HCT116 (cell line): ENCODE measurements around the gene YWHAQ. TPM values are rescaled to one million over a fixed set of nuclear protein-coding genes. Genes with fewer than 3 reads are reported as not detected.
A peak's percentile ranks its signal among the peaks of the same experiment; 100 is the strongest.
"Not testable (repeated sequence)": the region's sequence is repeated elsewhere in the genome, so short reads cannot be mapped to it uniquely, and the experiment has no call there.

Source experiments
- ATAC-seq: fragments of 200-7000 bp; cut with Tn5 transposase; 2 replicates; pipeline ENCODE4 v1.9.1; 2020; ENCODE audit warnings: mild to moderate bottlenecking, moderate library complexity
- BruUV-seq: library from RNA; stranded (reverse); fragments of 400-500 nt; replicated peaks from 2 replicates; lab custom pipeline; 2021; lab: Mats Ljungman, UMichigan
- CTCF ChIA-PET: fragments of 300-600 bp; sonication (Branson Sonifier 250); formaldehyde crosslinking; loops from one replicate; lab custom pipeline; 2021; ENCODE audit warnings: antibody characterized with exemption; lab: Charles Lee
- POLR2A ChIA-PET: fragments of 300-600, 350-600 bp; sonication (Branson Sonifier 250); formaldehyde crosslinking; loops from one replicate; lab custom pipeline; 2021; ENCODE audit warnings: antibody characterized with exemption; lab: Charles Lee
- RAD21 ChIA-PET, 2 experiments: fragments of 300-600 bp; sonication (Branson Sonifier 250); formaldehyde crosslinking; loops; one replicate each; lab custom pipeline; 2023; ENCODE audit warnings: low total read pairs in 2 of 2; ENCODE audit not compliant: uncharacterized antibody in 2 of 2, unreplicated experiment in 2 of 2, low non-redundant PET in 1 of 2; lab: Charles Lee
- DNase-seq: peaks from one replicate; pipeline ENCODE4 v3.0.0-alpha.2; 2010; ENCODE audit warnings: low read depth, low spot score
- H2AFZ ChIP-seq: fragments of 200-600 bp; shearing (Covaris generic), sonication (generic); 2 replicates; pipeline ENCODE4 v1.6.1; 2017; ENCODE audit warnings: low read depth, mixed run types, mixed read lengths, antibody characterized with exemption, low read length; ENCODE audit not compliant: poor library complexity, severe bottlenecking
- H3K27ac ChIP-seq: 2 replicates; pipeline ENCODE4 v1.5.1; 2012; ENCODE audit warnings: low read depth, low read length
- H3K27me3 ChIP-seq: fragments of 200-600 bp; sonication (generic); 2 replicates; pipeline ENCODE4 v1.6.1; 2016; ENCODE audit warnings: mixed run types, low read length, mixed read lengths; ENCODE audit not compliant: insufficient read depth
- H3K36me3 ChIP-seq, 2 experiments: fragments of 200-500 bp in 1 of 2; fragments of 200-600 bp in 1 of 2; sonication (Bioruptor generic) in 1 of 2; sonication (generic) in 1 of 2; 2 replicates each; pipeline versions ENCODE4 v1.5.1 to v1.6.1; 2014 to 2016; ENCODE audit warnings: low read length in 2 of 2, inconsistent platforms in 1 of 2, mixed read lengths in 1 of 2, mixed run types in 1 of 2; ENCODE audit not compliant: insufficient read depth in 2 of 2, control insufficient read depth in 1 of 2
- H3K4me1 ChIP-seq, 2 experiments: fragments of 200-600 bp in 1 of 2; sonication (generic) in 1 of 2; 2 replicates each; pipeline versions ENCODE4 v1.5.1 to v1.6.1; 2012 to 2017; ENCODE audit warnings: low read length in 2 of 2, inconsistent platforms in 1 of 2, mild to moderate bottlenecking in 1 of 2, mixed read lengths in 1 of 2, mixed run types in 1 of 2, moderate library complexity in 1 of 2; ENCODE audit not compliant: insufficient read depth in 2 of 2, control insufficient read depth in 1 of 2
- H3K4me2 ChIP-seq: fragments of 200-600 bp; sonication (generic); 2 replicates; pipeline ENCODE4 v1.6.1; 2017; ENCODE audit warnings: mixed run types, low read length, mixed read lengths
- H3K4me3 ChIP-seq, 2 experiments: fragments of 200-600 bp in 1 of 2; sonication (generic) in 1 of 2; replicated peaks in 1 of 2; 2 replicates each; pipeline ENCODE4 v1.5.1; 2011 to 2016; ENCODE audit warnings: low read length in 2 of 2, control low read depth in 1 of 2, low read depth in 1 of 2, mild to moderate bottlenecking in 1 of 2, mixed read lengths in 1 of 2, mixed run types in 1 of 2
- H3K79me2 ChIP-seq: fragments of 200-600 bp; sonication (generic); 2 replicates; pipeline ENCODE4 v1.6.1; 2017; ENCODE audit warnings: mild to moderate bottlenecking, mixed run types, low read length, moderate library complexity, mixed read lengths; ENCODE audit not compliant: insufficient read depth
- H3K9ac ChIP-seq: fragments of 200-600 bp; sonication (generic); 2 replicates; pipeline ENCODE4 v1.6.1; 2016; ENCODE audit warnings: low read length, mixed read lengths
- H3K9me2 ChIP-seq: fragments of 200-600 bp; sonication (generic), shearing (Covaris generic); 2 replicates; pipeline ENCODE4 v1.6.1; 2017; ENCODE audit warnings: mixed run types, mild to moderate bottlenecking, moderate library complexity; ENCODE audit not compliant: insufficient read depth
- H3K9me3 ChIP-seq, 2 experiments: fragments of 200-500 bp in 1 of 2; fragments of 200-600 bp in 1 of 2; sonication (Bioruptor generic) in 1 of 2; sonication (generic) in 1 of 2; 2 replicates each; pipeline ENCODE4 v1.6.1; 2014 to 2017; ENCODE audit warnings: low read length in 2 of 2, mixed read lengths in 2 of 2, inconsistent platforms in 1 of 2, low read depth in 1 of 2, mild to moderate bottlenecking in 1 of 2, mixed run types in 1 of 2, moderate library complexity in 1 of 2; ENCODE audit not compliant: control insufficient read depth in 1 of 2, insufficient read depth in 1 of 2
- H4K20me1 ChIP-seq: fragments of 200-600 bp; sonication (generic), shearing (Covaris generic); 2 replicates; pipeline ENCODE4 v1.6.1; 2017; ENCODE audit warnings: mixed run types, mild to moderate bottlenecking, moderate library complexity; ENCODE audit not compliant: insufficient read depth
- CBX3 ChIP-seq: IDR thresholded peaks from 2 replicates; pipeline ENCODE4 v1.6.1; 2012; ENCODE audit warnings: low read depth
- CEBPB ChIP-seq: IDR thresholded peaks from 2 replicates; pipeline ENCODE4 v1.6.1; 2012; ENCODE audit warnings: low read depth
- EGR1 ChIP-seq: IDR thresholded peaks from 2 replicates; pipeline ENCODE4 v1.6.1; 2012; ENCODE audit warnings: low read depth
- FOSL1 ChIP-seq: IDR thresholded peaks from 2 replicates; pipeline ENCODE4 v1.6.1; 2012; ENCODE audit warnings: low read depth
- JUND ChIP-seq: IDR thresholded peaks from 2 replicates; pipeline ENCODE4 v1.6.1; 2012
- POLR2A ChIP-seq: IDR thresholded peaks from 2 replicates; pipeline ENCODE4 v1.7.0; 2011; ENCODE audit warnings: borderline replicate concordance; ENCODE audit not compliant: insufficient read depth, insufficient read length; ENCODE audit errors: extremely low read depth
- POLR2AphosphoS5 ChIP-seq: IDR thresholded peaks from 2 replicates; pipeline ENCODE4 v1.6.1; 2011; ENCODE audit warnings: mild to moderate bottlenecking, low read depth, low read length, moderate library complexity
- SIN3A ChIP-seq: IDR thresholded peaks from 2 replicates; pipeline ENCODE4 v1.6.1; 2012; ENCODE audit warnings: low read depth
- SP1 ChIP-seq: IDR thresholded peaks from 2 replicates; pipeline ENCODE4 v1.6.1; 2012; ENCODE audit warnings: low read depth
- intact Hi-C: fragments of 100-400 bp; cut with micrococcal nuclease; formaldehyde crosslinking; loops from 2 replicates; pipeline ENCODE4 v1.10.0; 2022
- total RNA-seq: library from RNA; stranded (reverse); gene quantifications from one replicate; pipeline ENCODE4 v1.2.1, GENCODE V29; 2021; ENCODE audit not compliant: unreplicated experiment
- TF ChIP-seq, protein P1 (sequence below): IDR thresholded peaks from 2 replicates; pipeline ENCODE4 v1.6.1; 2012
- TF ChIP-seq, protein P2 (sequence below): IDR thresholded peaks from 2 replicates; pipeline ENCODE4 v1.6.1; 2012; ENCODE audit warnings: low read depth

The YWHAQ gene
- total RNA-seq, 1 experiment from 2014 or later: 365 TPM

DNA sequence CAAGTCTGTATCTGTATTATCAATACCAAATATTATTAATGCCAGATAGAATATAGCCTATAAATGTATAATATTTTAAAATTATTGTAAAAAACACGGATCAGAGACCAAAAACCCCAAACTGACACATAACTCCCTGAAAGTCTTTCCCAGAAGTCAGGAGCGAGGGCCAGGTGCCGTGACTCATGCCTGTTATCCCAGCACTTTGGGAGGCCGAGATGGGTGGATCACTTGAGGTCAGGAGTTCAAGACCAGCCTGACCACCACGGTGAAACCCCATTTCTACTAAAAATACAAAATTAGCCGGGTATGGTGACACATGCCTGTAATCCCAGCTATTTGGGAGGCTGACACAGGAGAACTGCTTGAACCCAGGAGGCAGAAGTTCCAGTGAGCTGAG is 35.5 kb downstream of the YWHAQ start:
- H3K9ac ChIP-seq: peak overlapping the region; percentile 45
- H2AFZ ChIP-seq, BruUV-seq, H3K9me2 ChIP-seq, CTCF ChIA-PET, intact Hi-C loops, H3K27me3 ChIP-seq, DNase-seq, H4K20me1 ChIP-seq: not testable (repeated sequence)
- H3K4me1 ChIP-seq: peaks cover 41 to 50% of the 10 kb centered on the region in 2 experiments
- peak; percentile 69 for ATAC-seq
- peak overlapping the region; percentile 59 for H3K4me2 ChIP-seq
- H3K9me3 ChIP-seq: peaks cover 3 to 10% of the 10 kb centered on the region in 2 experiments; a peak in 3 of 4 replicates
- H3K4me3 ChIP-seq: peak overlapping the region in 1 of 2 experiments; percentile 34; a peak in 2 of 4 replicates
- H3K36me3 ChIP-seq: peaks cover 2 to 34% of the 10 kb centered on the region in 2 experiments; a peak in 2 of 4 replicates
- ChIA-PET RAD21 (interaction anchor here in 1 of 2 experiments (1.3 kb wide), 1 partner anchor 10 kb away, joined by 3 read pairs; no protein-coding TSS in a partner anchor), POLR2A (interaction anchor here (0.7 to 2.7 kb wide), 4 partner anchors 8 to 39 kb away, joined by 4 to 10 read pairs (median 5); partner anchors contain the start of genes ADAM17 and YWHAQ)
- TF ChIP-seq, protein P1, sequence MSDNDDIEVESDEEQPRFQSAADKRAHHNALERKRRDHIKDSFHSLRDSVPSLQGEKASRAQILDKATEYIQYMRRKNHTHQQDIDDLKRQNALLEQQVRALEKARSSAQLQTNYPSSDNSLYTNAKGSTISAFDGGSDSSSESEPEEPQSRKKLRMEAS: peak; percentile 24; the same call in 1 of the 2 replicates
- TF ChIP-seq SIN3A: 0 out of 2 replicates have a peak, but pooled peaks have one; percentile 39
- TF ChIP-seq CBX3: 0 out of 2 replicates have a peak, but pooled peaks have one; percentile 17
- peak; percentile 55 for TF ChIP-seq FOSL1
- TF ChIP-seq JUND: peak; percentile 48; the same call in 1 of the 2 replicates
- TF ChIP-seq CEBPB: 0 out of 2 replicates have a peak, but pooled peaks have one; percentile 16
- TF ChIP-seq SP1: 0 out of 2 replicates have a peak, but pooled peaks have one; percentile 36
- peak overlapping the region; percentile 78 for H3K27ac ChIP-seq
- peaks cover 100% of the 10 kb centered on the region for H3K79me2 ChIP-seq

DNA sequence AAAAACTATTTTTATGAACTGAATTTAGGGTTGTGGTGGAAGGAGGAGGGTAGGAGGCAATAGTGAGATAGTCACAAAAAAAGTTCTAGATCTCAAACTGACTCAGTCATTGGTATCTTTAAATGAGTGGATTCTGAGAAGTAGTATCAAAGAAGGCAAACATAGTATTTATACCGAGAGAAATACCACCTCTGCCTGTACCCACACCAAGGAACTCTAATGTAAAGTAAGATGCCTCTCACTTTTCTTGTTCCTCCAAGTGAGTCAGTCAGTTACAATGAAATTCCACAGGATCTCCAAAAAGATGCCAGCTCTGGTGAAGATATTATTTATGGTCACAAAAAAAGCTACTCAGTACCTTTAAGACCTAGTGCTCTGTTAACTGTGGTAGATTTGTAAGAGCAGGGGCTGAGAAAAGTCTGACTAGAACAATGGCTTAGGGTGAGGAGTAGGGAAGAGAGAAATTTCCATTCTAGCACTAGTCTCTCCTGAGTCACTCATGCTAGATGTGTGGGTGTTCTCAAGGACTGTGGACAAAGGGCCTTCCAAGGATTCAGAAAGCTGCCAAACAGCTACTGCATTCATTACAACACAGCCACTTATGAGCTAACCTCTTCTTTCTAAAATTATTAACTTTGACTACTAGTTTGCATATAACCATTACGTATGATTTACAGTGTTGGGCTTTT is 36.3 kb downstream of the YWHAQ start:
- Histone ChIP-seq H3K4me1 (peaks cover 41 to 47% of the 10 kb centered on the region in 2 experiments), H4K20me1 (peaks cover 6% of the 10 kb centered on the region; the same call in 1 of the 2 replicates), H3K9me3 (peaks cover 0 to 5% of the 10 kb centered on the region in 2 experiments; a peak in 2 of 4 replicates), H3K4me3 (peak overlapping the region in 1 of 2 experiments; percentile 17; a peak in 1 of 4 replicates), H3K9ac (peak overlapping the region; percentile 37), H3K9me2 (no peaks in the 10 kb centered on the region), H3K4me2 (peak overlapping the region; percentile 59), H2AFZ (no peak overlapping the region), H3K36me3 (peaks cover 2 to 33% of the 10 kb centered on the region in 2 experiments; a peak in 2 of 4 replicates), H3K79me2 (peaks cover 100% of the 10 kb centered on the region), H3K27ac (peak overlapping the region; percentile 78), H3K27me3 (no peaks in the 10 kb centered on the region)
- CTCF ChIA-PET: no interaction called here
- ATAC-seq (peak; percentile 87), DNase-seq (peak; percentile 59)
- BruUV-seq: no TSS peak
- POLR2A ChIA-PET: interaction anchor here (0.7 to 2.7 kb wide), 4 partner anchors 9 to 39 kb away, joined by 4 to 10 read pairs (median 5); partner anchors contain the start of genes ADAM17 and YWHAQ
- TF ChIP-seq POLR2A (no peak), EGR1 (peak; percentile 88), POLR2AphosphoS5 (0 out of 2 replicates have a peak, but pooled peaks have one; percentile 7), SP1 (peak; percentile 24; the same call in 1 of the 2 replicates), FOSL1 (peak; percentile 46), CEBPB (0 out of 2 replicates have a peak, but pooled peaks have one; percentile 17)
- TF ChIP-seq, protein P2, sequence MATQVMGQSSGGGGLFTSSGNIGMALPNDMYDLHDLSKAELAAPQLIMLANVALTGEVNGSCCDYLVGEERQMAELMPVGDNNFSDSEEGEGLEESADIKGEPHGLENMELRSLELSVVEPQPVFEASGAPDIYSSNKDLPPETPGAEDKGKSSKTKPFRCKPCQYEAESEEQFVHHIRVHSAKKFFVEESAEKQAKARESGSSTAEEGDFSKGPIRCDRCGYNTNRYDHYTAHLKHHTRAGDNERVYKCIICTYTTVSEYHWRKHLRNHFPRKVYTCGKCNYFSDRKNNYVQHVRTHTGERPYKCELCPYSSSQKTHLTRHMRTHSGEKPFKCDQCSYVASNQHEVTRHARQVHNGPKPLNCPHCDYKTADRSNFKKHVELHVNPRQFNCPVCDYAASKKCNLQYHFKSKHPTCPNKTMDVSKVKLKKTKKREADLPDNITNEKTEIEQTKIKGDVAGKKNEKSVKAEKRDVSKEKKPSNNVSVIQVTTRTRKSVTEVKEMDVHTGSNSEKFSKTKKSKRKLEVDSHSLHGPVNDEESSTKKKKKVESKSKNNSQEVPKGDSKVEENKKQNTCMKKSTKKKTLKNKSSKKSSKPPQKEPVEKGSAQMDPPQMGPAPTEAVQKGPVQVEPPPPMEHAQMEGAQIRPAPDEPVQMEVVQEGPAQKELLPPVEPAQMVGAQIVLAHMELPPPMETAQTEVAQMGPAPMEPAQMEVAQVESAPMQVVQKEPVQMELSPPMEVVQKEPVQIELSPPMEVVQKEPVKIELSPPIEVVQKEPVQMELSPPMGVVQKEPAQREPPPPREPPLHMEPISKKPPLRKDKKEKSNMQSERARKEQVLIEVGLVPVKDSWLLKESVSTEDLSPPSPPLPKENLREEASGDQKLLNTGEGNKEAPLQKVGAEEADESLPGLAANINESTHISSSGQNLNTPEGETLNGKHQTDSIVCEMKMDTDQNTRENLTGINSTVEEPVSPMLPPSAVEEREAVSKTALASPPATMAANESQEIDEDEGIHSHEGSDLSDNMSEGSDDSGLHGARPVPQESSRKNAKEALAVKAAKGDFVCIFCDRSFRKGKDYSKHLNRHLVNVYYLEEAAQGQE: no peak
- RAD21 ChIA-PET: interaction anchor here in 1 of 2 experiments (1.3 kb wide), 1 partner anchor 11 kb away, joined by 3 read pairs; no protein-coding TSS in a partner anchor
- intact Hi-C loops: no loop called here
